Esophagus squamous epithelium (tissue), 4 donors: ENCODE data around the gene SLC15A5.

Source experiments
- CTCF ChIP-seq, 6 experiments: fragments of 450-650 bp in 4 of 6; fragments of 200-600 bp in 2 of 6; sonication (generic) in 2 of 6; IDR thresholded peaks; one replicate each; pipeline ENCODE4 v1.5.1; 2016 to 2019; ENCODE audit warnings: antibody characterized with exemption in 6 of 6, mild to moderate bottlenecking in 4 of 6, moderate library complexity in 4 of 6
- POLR2A ChIP-seq, 4 donors: fragments of 450-650 bp; IDR thresholded peaks; one replicate each; pipeline ENCODE4 v1.6.1; 2017; ENCODE audit warnings: antibody characterized with exemption in 4 of 4, mild to moderate bottlenecking in 4 of 4, moderate library complexity in 3 of 4

DNA sequence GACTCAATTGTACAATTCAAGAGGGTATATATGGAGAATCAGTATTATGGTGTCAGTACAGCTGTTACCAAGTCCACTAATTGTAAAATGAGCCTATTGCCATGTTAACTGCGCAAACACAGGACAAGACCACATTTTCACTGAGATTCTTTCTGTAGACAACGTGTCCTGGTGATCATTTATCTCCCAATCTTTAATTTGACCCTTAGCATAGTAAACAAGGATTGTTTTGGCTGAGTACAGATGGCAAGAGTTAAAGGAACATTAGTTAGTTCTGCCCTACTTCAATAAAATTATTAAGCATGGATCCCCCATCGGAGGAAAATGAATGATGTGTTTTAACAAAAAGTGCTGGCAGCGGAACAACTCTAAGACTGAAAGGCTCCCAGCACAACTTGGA is 36.1 kb downstream of the SLC15A5 start:
- TF ChIP-seq POLR2A (IDR thresholded peaks at IDR 0.05) (no peak), CTCF (IDR thresholded peaks at IDR 0.05) (no peak)
